ENCODE measurements around the gene KLLN.
"Not testable (repeated sequence)": the region's sequence is repeated elsewhere in the genome, so short reads cannot be mapped to it uniquely, and the experiment has no call there.

KLLN gene

GRCh38 chr10:87860816-87861403, 2.4 kb downstream of the KLLN start:
- in situ Hi-C loops (cut with MboI; ENCODE audit: low sequenced_read_pairs, unreplicated experiment), result loop anchor here (5.0 to 25.0 kb wide), 4 partner anchors 204 to 526 kb away; no protein-coding TSS in a partner anchor
- TF ChIP-seq CTCF (IDR thresholded peaks at IDR 0.05; ENCODE audit: borderline replicate concordance, control extremely low read depth, extremely low read depth, insufficient read depth, missing control alignments), result no peak
- peak; percentile 22 for DNase-seq (ENCODE audit: low spot score)

- in situ Hi-C loops (cut with MboI; ENCODE audit: low sequenced_read_pairs, unreplicated experiment), result loop anchor here (5.0 to 25.0 kb wide), 4 partner anchors 205 to 527 kb away; no protein-coding TSS in a partner anchor
- peak; percentile 69 for DNase-seq (ENCODE audit: low spot score)
- TF ChIP-seq CTCF (IDR thresholded peaks at IDR 0.05; ENCODE audit: borderline replicate concordance, control extremely low read depth, extremely low read depth, insufficient read depth, missing control alignments), result peak; percentile 53
These were observed 3.1 kb downstream of the KLLN start for GRCh38 chr10:87860156-87860795.

GRCh38 chr10:87855665-87856064, 7.7 kb downstream of the KLLN start:
- in situ Hi-C loops (cut with MboI; ENCODE audit: low sequenced_read_pairs, unreplicated experiment), result loop anchor here (10.0 to 25.0 kb wide), 2 partner anchors 407 to 699 kb away; no protein-coding TSS in a partner anchor
- not testable (repeated sequence) for DNase-seq (ENCODE audit: low spot score)

- not testable (repeated sequence) for DNase-seq (ENCODE audit: low spot score)
- in situ Hi-C loops (cut with MboI; ENCODE audit: low sequenced_read_pairs, unreplicated experiment), result loop anchor here (10.0 to 25.0 kb wide), 2 partner anchors 407 to 700 kb away; no protein-coding TSS in a partner anchor
These were observed 8.1 kb downstream of the KLLN start for GRCh38 chr10:87855247-87855646.

- DNase-seq (ENCODE audit: low spot score), result no peak
- TF ChIP-seq CTCF (IDR thresholded peaks at IDR 0.05; ENCODE audit: borderline replicate concordance, control extremely low read depth, extremely low read depth, insufficient read depth, missing control alignments), result no peak
- in situ Hi-C loops (cut with MboI; ENCODE audit: low sequenced_read_pairs, unreplicated experiment), result loop anchor here (10.0 to 25.0 kb wide), 2 partner anchors 410 to 703 kb away; no protein-coding TSS in a partner anchor
These were observed 11.2 kb downstream of the KLLN start for GRCh38 chr10:87852089-87852488.

GRCh38 chr10:87850742-87851205, 12.6 kb downstream of the KLLN start:
- in situ Hi-C loops (cut with MboI; ENCODE audit: low sequenced_read_pairs, unreplicated experiment), result loop anchor here (10.0 to 25.0 kb wide), 2 partner anchors 412 to 704 kb away; no protein-coding TSS in a partner anchor
- peak; percentile 30 for DNase-seq (ENCODE audit: low spot score)
- peak; percentile 46 for TF ChIP-seq CTCF (IDR thresholded peaks at IDR 0.05; ENCODE audit: borderline replicate concordance, control extremely low read depth, extremely low read depth, insufficient read depth, missing control alignments)

GRCh38 chr10:87849001-87849400, 14.3 kb downstream of the KLLN start:
- no peak for DNase-seq (ENCODE audit: low spot score)
- in situ Hi-C loops (cut with MboI; ENCODE audit: low sequenced_read_pairs, unreplicated experiment), result no loop called here
- no peak for TF ChIP-seq CTCF (IDR thresholded peaks at IDR 0.05; ENCODE audit: borderline replicate concordance, control extremely low read depth, extremely low read depth, insufficient read depth, missing control alignments)

Data from GM13976 (cell line).